DOHH2 (cell line): ENCODE data around the gene TSHZ3.

ENCODE experiments used
- EZH2phosphoT487 ChIP-seq: fragments of 200-600 bp; sonication (generic); IDR thresholded peaks from 2 replicates; pipeline ENCODE4 v1.6.1; 2017; ENCODE audit warnings: borderline replicate concordance, mild to moderate bottlenecking, antibody characterized with exemption, low read length, moderate library complexity, mixed read lengths
- TF ChIP-seq, protein P1 (sequence below): fragments of 200-600 bp; sonication (generic); IDR thresholded peaks from one replicate; pipeline ENCODE4 v1.5.1; 2014; ENCODE audit warnings: antibody characterized with exemption, mild to moderate bottlenecking, low read depth, low read length; ENCODE audit not compliant: poor library complexity, severe bottlenecking

DNA sequence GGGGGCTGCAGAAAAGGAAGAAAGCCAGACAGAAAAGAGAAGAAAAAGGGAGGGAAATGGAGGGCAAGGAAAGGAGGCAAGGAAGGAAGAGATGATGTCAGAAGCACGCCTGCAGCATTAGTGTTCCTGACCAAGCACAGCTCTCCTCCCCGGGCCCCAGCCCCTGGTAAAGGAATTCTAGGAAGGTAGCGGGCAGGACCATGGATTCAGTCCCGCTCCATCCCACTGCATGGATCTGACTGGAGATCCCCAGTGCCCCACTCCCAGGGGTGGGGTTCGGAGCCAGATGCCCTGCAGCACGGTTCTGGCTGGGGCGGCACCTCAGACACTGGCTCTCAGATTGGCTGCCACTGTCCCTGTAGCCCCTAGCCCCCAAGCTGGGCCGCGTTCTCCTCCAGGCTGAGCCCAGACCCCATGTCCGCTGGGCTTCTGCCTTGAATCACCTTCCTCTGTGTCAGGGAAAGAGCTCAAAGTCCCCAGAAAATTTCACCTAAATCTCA is 59.8 kb downstream of the TSHZ3 start:
- TF ChIP-seq, protein P1, sequence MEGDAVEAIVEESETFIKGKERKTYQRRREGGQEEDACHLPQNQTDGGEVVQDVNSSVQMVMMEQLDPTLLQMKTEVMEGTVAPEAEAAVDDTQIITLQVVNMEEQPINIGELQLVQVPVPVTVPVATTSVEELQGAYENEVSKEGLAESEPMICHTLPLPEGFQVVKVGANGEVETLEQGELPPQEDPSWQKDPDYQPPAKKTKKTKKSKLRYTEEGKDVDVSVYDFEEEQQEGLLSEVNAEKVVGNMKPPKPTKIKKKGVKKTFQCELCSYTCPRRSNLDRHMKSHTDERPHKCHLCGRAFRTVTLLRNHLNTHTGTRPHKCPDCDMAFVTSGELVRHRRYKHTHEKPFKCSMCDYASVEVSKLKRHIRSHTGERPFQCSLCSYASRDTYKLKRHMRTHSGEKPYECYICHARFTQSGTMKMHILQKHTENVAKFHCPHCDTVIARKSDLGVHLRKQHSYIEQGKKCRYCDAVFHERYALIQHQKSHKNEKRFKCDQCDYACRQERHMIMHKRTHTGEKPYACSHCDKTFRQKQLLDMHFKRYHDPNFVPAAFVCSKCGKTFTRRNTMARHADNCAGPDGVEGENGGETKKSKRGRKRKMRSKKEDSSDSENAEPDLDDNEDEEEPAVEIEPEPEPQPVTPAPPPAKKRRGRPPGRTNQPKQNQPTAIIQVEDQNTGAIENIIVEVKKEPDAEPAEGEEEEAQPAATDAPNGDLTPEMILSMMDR, result no peak
- TF ChIP-seq EZH2phosphoT487, result no peak
